ENCODE data around the gene ALDH9A1. TPM values are rescaled to one million over a fixed set of nuclear protein-coding genes. Genes with fewer than 3 reads are reported as not detected.
A peak's percentile ranks its signal among the peaks of the same experiment; 100 is the strongest.

Gene ALDH9A1
- total and polyA plus RNA-seq, 4 donors, result 32.8 to 76.3 (median 51.1) TPM

- Histone ChIP-seq H3K27ac (ENCODE audit: low read depth in 1 of 2, low read length in 1 of 2) (no peak overlapping the region), H3K4me3 (no peak overlapping the region), H3K9me3 (ENCODE audit: control insufficient read depth in 4 of 4, insufficient read depth in 3 of 4, low read length in 3 of 4) (no peaks in the 10 kb centered on the region), H3K4me1 (ENCODE audit: control insufficient read depth in 5 of 5, insufficient read depth in 5 of 5, low read length in 5 of 5) (peaks cover 0 to 29% (median 5%) of the 10 kb centered on the region in 5 donors), H3K9ac (ENCODE audit: insufficient read depth in 1 of 2, low read length in 2 of 2) (no peak overlapping the region), H3K27me3 (ENCODE audit: control insufficient read depth in 3 of 3, insufficient read depth in 3 of 3, low read length in 2 of 3) (no peaks in the 10 kb centered on the region), H3K36me3 (ENCODE audit: control insufficient read depth in 4 of 4, insufficient read depth in 4 of 4, low read length in 4 of 4) (peaks cover 0 to 4% (median 0%) of the 10 kb centered on the region in 4 donors)
- no peak for TF ChIP-seq CTCF (IDR thresholded peaks at IDR 0.05; ENCODE audit: control extremely low read depth, extremely low read depth)
- 63 to 90% methylated on average over 3 of the region's 3 CpGs for WGBS, 2 donors
- DNase-seq (no peak), ATAC-seq (ENCODE audit: insufficient read depth, low FRiP score) (no peak)
These were observed 1.2 kb upstream of the ALDH9A1 start for GRCh38 chr1:165699577-165699976.

- Histone ChIP-seq H3K4me3 (peak overlapping the region; percentile 48), H3K27ac (ENCODE audit: low read depth in 1 of 2, low read length in 1 of 2) (peak overlapping the region; percentile 61 to 79), H3K4me1 (ENCODE audit: control insufficient read depth in 5 of 5, insufficient read depth in 5 of 5, low read length in 5 of 5) (peaks cover 0 to 29% (median 5%) of the 10 kb centered on the region in 5 donors), H3K9me3 (ENCODE audit: control insufficient read depth in 4 of 4, insufficient read depth in 3 of 4, low read length in 3 of 4) (no peaks in the 10 kb centered on the region), H3K27me3 (ENCODE audit: control insufficient read depth in 3 of 3, insufficient read depth in 3 of 3, low read length in 2 of 3) (no peaks in the 10 kb centered on the region), H3K36me3 (ENCODE audit: control insufficient read depth in 4 of 4, insufficient read depth in 4 of 4, low read length in 4 of 4) (peaks cover 0 to 4% (median 0%) of the 10 kb centered on the region in 4 donors), H3K9ac (ENCODE audit: insufficient read depth in 1 of 2, low read length in 2 of 2) (peak overlapping the region in 1 of 2 donors; percentile 83)
- no peak for ATAC-seq (ENCODE audit: insufficient read depth, low FRiP score)
- DNase-seq, result no peak
- WGBS, 2 donors, result 0 to 1% methylated on average over 7 of the region's 7 CpGs
- no peak for TF ChIP-seq CTCF (IDR thresholded peaks at IDR 0.05; ENCODE audit: control extremely low read depth, extremely low read depth)
These were observed 345 bp upstream of the ALDH9A1 start for GRCh38 chr1:165698761-165699052.

GRCh38 chr1:165697491-165697880 lies 876 bp downstream of the ALDH9A1 start:
- WGBS, 2 donors, result 36 to 51% methylated on average over 8 of the region's 8 CpGs
- TF ChIP-seq CTCF (IDR thresholded peaks at IDR 0.05; ENCODE audit: control extremely low read depth, extremely low read depth), result no peak
- H3K27me3 ChIP-seq (ENCODE audit: control insufficient read depth in 3 of 3, insufficient read depth in 3 of 3, low read length in 2 of 3), result no peaks in the 10 kb centered on the region
- H3K27ac ChIP-seq (ENCODE audit: low read depth in 1 of 2, low read length in 1 of 2), result peak overlapping the region; percentile 96 to 99
- H3K9me3 ChIP-seq (ENCODE audit: control insufficient read depth in 4 of 4, insufficient read depth in 3 of 4, low read length in 3 of 4), result no peaks in the 10 kb centered on the region
- H3K4me1 ChIP-seq (ENCODE audit: control insufficient read depth in 5 of 5, insufficient read depth in 5 of 5, low read length in 5 of 5), result peaks cover 0 to 29% (median 5%) of the 10 kb centered on the region in 5 donors
- DNase-seq (peak in 1 of 3 donors; percentile 38), ATAC-seq (ENCODE audit: insufficient read depth, low FRiP score) (no peak)
- H3K9ac ChIP-seq (ENCODE audit: insufficient read depth in 1 of 2, low read length in 2 of 2), result peak overlapping the region in 1 of 2 donors; percentile 43
- H3K4me3 ChIP-seq, result peak overlapping the region; percentile 92
- H3K36me3 ChIP-seq (ENCODE audit: control insufficient read depth in 4 of 4, insufficient read depth in 4 of 4, low read length in 4 of 4), result peaks cover 0 to 4% (median 0%) of the 10 kb centered on the region in 4 donors

GRCh38 chr1:165696625-165697100 lies 1.7 kb downstream of the ALDH9A1 start:
- WGBS, 2 donors, result 8 to 14% methylated on average over 2 of the region's 2 CpGs
- TF ChIP-seq CTCF (IDR thresholded peaks at IDR 0.05; ENCODE audit: control extremely low read depth, extremely low read depth), result no peak
- H3K4me3 ChIP-seq, result no peak overlapping the region
- peak; percentile 78 to 99 (median 98) for DNase-seq
- no peaks in the 10 kb centered on the region for H3K27me3 ChIP-seq (ENCODE audit: control insufficient read depth in 3 of 3, insufficient read depth in 3 of 3, low read length in 2 of 3)
- H3K9me3 ChIP-seq (ENCODE audit: control insufficient read depth in 4 of 4, insufficient read depth in 3 of 4, low read length in 3 of 4), result no peaks in the 10 kb centered on the region
- H3K36me3 ChIP-seq (ENCODE audit: control insufficient read depth in 4 of 4, insufficient read depth in 4 of 4, low read length in 4 of 4), result peaks cover 0 to 4% (median 0%) of the 10 kb centered on the region in 4 donors
- peak overlapping the region in 1 of 2 donors; percentile 43 for H3K9ac ChIP-seq (ENCODE audit: insufficient read depth in 1 of 2, low read length in 2 of 2)
- H3K4me1 ChIP-seq (ENCODE audit: control insufficient read depth in 5 of 5, insufficient read depth in 5 of 5, low read length in 5 of 5), result peaks cover 0 to 29% (median 5%) of the 10 kb centered on the region in 5 donors
- peak; percentile 12 for ATAC-seq (ENCODE audit: insufficient read depth, low FRiP score)
- H3K27ac ChIP-seq (ENCODE audit: low read depth in 1 of 2, low read length in 1 of 2), result no peak overlapping the region

Measured in lung (tissue), 12 donors.